Measurements from ENCODE around the gene ORC2. TPM values are rescaled to one million over a fixed set of nuclear protein-coding genes. Genes with fewer than 3 reads are reported as not detected.
"Not testable (repeated sequence)": the region's sequence is repeated elsewhere in the genome, so short reads cannot be mapped to it uniquely, and the experiment has no call there.

Gene ORC2
- total RNA-seq, 1 donor = 17.4 TPM

GRCh38 chr2:200913654-200914053, 49.8 kb downstream of the ORC2 start:
- no peak overlapping the region for H3K4me3 ChIP-seq (ENCODE audit: low read depth, low read length)
- DNase-seq (ENCODE audit: low read depth) = peak; percentile 19
- no peak for TF ChIP-seq CTCF (IDR thresholded peaks at IDR 0.05; ENCODE audit: insufficient read depth, low read length)

GRCh38 chr2:200909958-200910357, 53.5 kb downstream of the ORC2 start:
- no peak for DNase-seq (ENCODE audit: low read depth)
- no peak for TF ChIP-seq CTCF (IDR thresholded peaks at IDR 0.05; ENCODE audit: insufficient read depth, low read length)
- H3K4me3 ChIP-seq (ENCODE audit: low read depth, low read length) = no peak overlapping the region

- no peak overlapping the region for H3K4me3 ChIP-seq (ENCODE audit: low read depth, low read length)
- DNase-seq (ENCODE audit: low read depth) = peak; percentile 79
- TF ChIP-seq CTCF (IDR thresholded peaks at IDR 0.05; ENCODE audit: insufficient read depth, low read length) = peak; percentile 79
Observed at GRCh38 chr2:200905618-200906296, 57.7 kb downstream of the ORC2 start.

- TF ChIP-seq CTCF (IDR thresholded peaks at IDR 0.05; ENCODE audit: insufficient read depth, low read length) = peak; percentile 84
- peak; percentile 93 for DNase-seq (ENCODE audit: low read depth)
- H3K4me3 ChIP-seq (ENCODE audit: low read depth, low read length) = no peak overlapping the region
Observed at GRCh38 chr2:200901459-200902072, 61.9 kb downstream of the ORC2 start.

- DNase-seq (ENCODE audit: low read depth) = no peak
- TF ChIP-seq CTCF (IDR thresholded peaks at IDR 0.05; ENCODE audit: insufficient read depth, low read length) = no peak
- H3K4me3 ChIP-seq (ENCODE audit: low read depth, low read length) = no peak overlapping the region
Observed at GRCh38 chr2:200899482-200899881, 64.0 kb downstream of the ORC2 start.

- peak; percentile 11 for TF ChIP-seq CTCF (IDR thresholded peaks at IDR 0.05; ENCODE audit: insufficient read depth, low read length)
- peak within 1 kb of the TSS; percentile 99 for H3K4me3 ChIP-seq (ENCODE audit: low read depth, low read length)
- DNase-seq (ENCODE audit: low read depth) = peak; percentile 98
Observed at GRCh38 chr2:200888704-200889625, 74.5 kb downstream of the ORC2 start, which contains the start of the genes NIF3L1 and PPIL3. Gene NIF3L1, plus strand, starts transcription at chr2:200889371. Its CDS starts 2,573 bp downstream, at chr2:200891944. Gene PPIL3, minus strand, starts transcription at chr2:200889077. Its CDS starts 1,462 bp downstream, at chr2:200887615.

- DNase-seq (ENCODE audit: low read depth); H3K4me3 ChIP-seq (ENCODE audit: low read depth, low read length): not testable (repeated sequence)
Observed at GRCh38 chr2:200881715-200882249, 81.7 kb downstream of the ORC2 start.
